Activated CD8-positive, alpha-beta T cell treated with anti-CD3 and anti-CD28 coated beads for 36 hours (primary cell): ENCODE results near the gene NBPF26. TPM values are rescaled to one million over a fixed set of nuclear protein-coding genes. Genes with fewer than 3 reads are reported as not detected.
"Not testable (repeated sequence)": the region's sequence is repeated elsewhere in the genome, so short reads cannot be mapped to it uniquely, and the experiment has no call there.

Source experiments
- ATAC-seq: fragments of 200-7000 bp; cut with Tn5 transposase; one replicate; pipeline ENCODE4 v1.10.0; 2021; ENCODE audit warnings: mild to moderate bottlenecking, moderate library complexity
- CTCF ChIA-PET: fragments of 350-600 bp; sonication (Branson Sonifier 250); formaldehyde crosslinking; loops from one replicate; lab custom pipeline; 2021; ENCODE audit warnings: antibody characterized with exemption; lab: Charles Lee
- POLR2A ChIA-PET: fragments of 350-600 bp; sonication (Branson Sonifier 250); formaldehyde crosslinking; loops from one replicate; lab custom pipeline; 2021; ENCODE audit warnings: antibody characterized with exemption; lab: Charles Lee
- DNase-seq: peaks from one replicate; pipeline ENCODE4 v3.0.0-alpha.2; 2020
- H3K27ac Mint-ChIP-seq: one replicate; pipeline ENCODE4 v1.8.0; 2021; ENCODE audit warnings: mild to moderate bottlenecking, mixed read lengths
- H3K27me3 Mint-ChIP-seq: one replicate; pipeline ENCODE4 v1.8.0; 2021; ENCODE audit warnings: mixed read lengths
- H3K36me3 Mint-ChIP-seq: one replicate; pipeline ENCODE4 v1.8.0; 2021; ENCODE audit warnings: low read depth, mixed read lengths
- H3K4me1 Mint-ChIP-seq: one replicate; pipeline ENCODE4 v1.8.0; 2021; ENCODE audit warnings: low read depth, mixed read lengths
- H3K4me3 Mint-ChIP-seq: one replicate; pipeline ENCODE4 v1.8.0; 2021; ENCODE audit warnings: mild to moderate bottlenecking, moderate library complexity, mixed read lengths
- H3K9me3 Mint-ChIP-seq: one replicate; pipeline ENCODE4 v1.8.0; 2021; ENCODE audit warnings: mixed read lengths
- intact Hi-C: fragments of 100-400 bp; cut with micrococcal nuclease; formaldehyde crosslinking; loops from one replicate; pipeline ENCODE4 v1.10.0; 2022
- total RNA-seq, 2 experiments: library from RNA; stranded (reverse); gene quantifications; one replicate each; pipeline ENCODE4 v1.2.3, GENCODE V29; 2021

Gene NBPF26
- total RNA-seq, 2 experiments from 2014 or later: 18.7 to 20.7 TPM

GRCh38 chr1:120859615-120860234 lies 136.0 kb downstream of the NBPF26 start:
- DNase-seq, CTCF ChIA-PET, POLR2A ChIA-PET, H3K27ac Mint-ChIP-seq, H3K9me3 Mint-ChIP-seq, H3K36me3 Mint-ChIP-seq, H3K27me3 Mint-ChIP-seq, intact Hi-C loops, H3K4me3 Mint-ChIP-seq: not testable (repeated sequence)
- H3K4me1 Mint-ChIP-seq: peaks cover 12% of the 10 kb centered on the region
- ATAC-seq: peak; percentile 61

- H3K36me3 Mint-ChIP-seq, H3K27me3 Mint-ChIP-seq, intact Hi-C loops, H3K4me1 Mint-ChIP-seq, H3K9me3 Mint-ChIP-seq, H3K4me3 Mint-ChIP-seq, CTCF ChIA-PET, DNase-seq, ATAC-seq, H3K27ac Mint-ChIP-seq, POLR2A ChIA-PET: not testable (repeated sequence)
These were observed 154.5 kb downstream of the NBPF26 start for GRCh38 chr1:120878206-120878605.

GRCh38 chr1:120880056-120880455 lies 156.3 kb downstream of the NBPF26 start:
- H3K9me3 Mint-ChIP-seq, H3K27me3 Mint-ChIP-seq: not testable (repeated sequence)

GRCh38 chr1:120881934-120882333 lies 158.2 kb downstream of the NBPF26 start:
- H3K9me3 Mint-ChIP-seq, H3K27ac Mint-ChIP-seq, intact Hi-C loops, POLR2A ChIA-PET, ATAC-seq, H3K4me3 Mint-ChIP-seq, H3K4me1 Mint-ChIP-seq, DNase-seq, H3K27me3 Mint-ChIP-seq, CTCF ChIA-PET, H3K36me3 Mint-ChIP-seq: not testable (repeated sequence)

More at GRCh38 chr1:120880056-120880455, 156.3 kb downstream of the NBPF26 start:
- ATAC-seq, intact Hi-C loops, H3K4me1 Mint-ChIP-seq, CTCF ChIA-PET, H3K36me3 Mint-ChIP-seq, H3K4me3 Mint-ChIP-seq, H3K27ac Mint-ChIP-seq: not testable (repeated sequence)
- DNase-seq: peak; percentile 10
- POLR2A ChIA-PET: interaction anchor here (0.6 kb wide), 1 partner anchor 76 kb away, joined by 3 read pairs; no protein-coding TSS in a partner anchor

Other genes starting within 250 kb of the NBPF26 start
- gene PPIAL4A, start 165.8 kb downstream of the NBPF26 start, total RNA-seq: not detected